ENCODE data around the gene CSTF2T. TPM values are rescaled to one million over a fixed set of nuclear protein-coding genes. Genes with fewer than 3 reads are reported as not detected.

Gene CSTF2T
- total and polyA plus RNA-seq, 7 donors = 7.4 to 34.5 (median 21.0) TPM

GRCh38 chr10:51744235-51745000, 45.0 kb upstream of the CSTF2T start:
- no peaks in the 10 kb centered on the region for H3K27me3 ChIP-seq (ENCODE audit: insufficient read depth in 3 of 3, low read length in 2 of 3)
- H3K9me3 ChIP-seq = no peaks in the 10 kb centered on the region
- no peak overlapping the region for H3K4me3 ChIP-seq
- WGBS, 3 donors = 82 to 86% (median 83%) methylated on average over 6 of the region's 6 CpGs
- no peak for DNase-seq
- H3K36me3 ChIP-seq (ENCODE audit: insufficient read depth in 1 of 2, low read depth in 1 of 2) = no peaks in the 10 kb centered on the region
- no peak overlapping the region for H3K27ac ChIP-seq
- no peak for TF ChIP-seq CTCF (IDR thresholded peaks at IDR 0.05)
- intact Hi-C loops (cut with DNase I) = no loop called here
- ATAC-seq = no peak
- no peaks in the 10 kb centered on the region for H3K4me1 ChIP-seq

GRCh38 chr10:51743146-51743545, 43.8 kb upstream of the CSTF2T start:
- TF ChIP-seq CTCF (IDR thresholded peaks at IDR 0.05) = no peak
- H3K27me3 ChIP-seq (ENCODE audit: insufficient read depth in 3 of 3, low read length in 2 of 3) = no peaks in the 10 kb centered on the region
- H3K4me3 ChIP-seq = no peak overlapping the region
- no peaks in the 10 kb centered on the region for H3K4me1 ChIP-seq
- no peaks in the 10 kb centered on the region for H3K9me3 ChIP-seq
- no peak for DNase-seq
- H3K36me3 ChIP-seq (ENCODE audit: insufficient read depth in 1 of 2, low read depth in 1 of 2) = no peaks in the 10 kb centered on the region
- intact Hi-C loops (cut with DNase I) = no loop called here
- 34 to 39% (median 36%) methylated on average over 6 of the region's 6 CpGs for WGBS, 3 donors
- no peak overlapping the region for H3K27ac ChIP-seq
- ATAC-seq = peak in 1 of 4 donors; percentile 24

- Histone ChIP-seq H3K4me1 (no peaks in the 10 kb centered on the region), H3K27me3 (ENCODE audit: insufficient read depth in 3 of 3, low read length in 2 of 3) (no peaks in the 10 kb centered on the region), H3K4me3 (no peak overlapping the region), H3K27ac (no peak overlapping the region), H3K9me3 (no peaks in the 10 kb centered on the region), H3K36me3 (ENCODE audit: insufficient read depth in 1 of 2, low read depth in 1 of 2) (no peaks in the 10 kb centered on the region)
- DNase-seq (no peak), ATAC-seq (no peak)
- intact Hi-C loops (cut with DNase I) = no loop called here
- no peak for TF ChIP-seq CTCF (IDR thresholded peaks at IDR 0.05)
- 78 to 83% (median 79%) methylated on average over 1 of the region's 1 CpG for WGBS, 3 donors
These were observed 33.7 kb upstream of the CSTF2T start for GRCh38 chr10:51733057-51733456.

GRCh38 chr10:51729822-51730555, 30.6 kb upstream of the CSTF2T start:
- ATAC-seq (no peak), DNase-seq (no peak)
- Histone ChIP-seq H3K27me3 (ENCODE audit: insufficient read depth in 3 of 3, low read length in 2 of 3) (no peaks in the 10 kb centered on the region), H3K36me3 (ENCODE audit: insufficient read depth in 1 of 2, low read depth in 1 of 2) (no peaks in the 10 kb centered on the region), H3K27ac (no peak overlapping the region), H3K4me1 (no peaks in the 10 kb centered on the region), H3K9me3 (no peaks in the 10 kb centered on the region), H3K4me3 (no peak overlapping the region)
- intact Hi-C loops (cut with DNase I) = loop anchor here in 1 of 2 donors (10.0 kb wide), 1 partner anchor 125 kb away; no protein-coding TSS in a partner anchor
- 90 to 94% (median 92%) methylated on average over 7 of the region's 7 CpGs for WGBS, 3 donors
- no peak for TF ChIP-seq CTCF (IDR thresholded peaks at IDR 0.05)

Data from psoas muscle (tissue), 8 donors.